ENCODE data around the gene ERICH6. TPM values are rescaled to one million over a fixed set of nuclear protein-coding genes. Genes with fewer than 3 reads are reported as not detected.

Gene ERICH6
- polyA plus RNA-seq, 4 donors: 0.34 to 0.98 (median 0.67) TPM

GRCh38 chr3:150737874-150738679, 34.4 kb upstream of the ERICH6 start:
- DNase-seq (ENCODE audit: low read depth in 4 of 4, low spot score in 3 of 4): no peak

DNA sequence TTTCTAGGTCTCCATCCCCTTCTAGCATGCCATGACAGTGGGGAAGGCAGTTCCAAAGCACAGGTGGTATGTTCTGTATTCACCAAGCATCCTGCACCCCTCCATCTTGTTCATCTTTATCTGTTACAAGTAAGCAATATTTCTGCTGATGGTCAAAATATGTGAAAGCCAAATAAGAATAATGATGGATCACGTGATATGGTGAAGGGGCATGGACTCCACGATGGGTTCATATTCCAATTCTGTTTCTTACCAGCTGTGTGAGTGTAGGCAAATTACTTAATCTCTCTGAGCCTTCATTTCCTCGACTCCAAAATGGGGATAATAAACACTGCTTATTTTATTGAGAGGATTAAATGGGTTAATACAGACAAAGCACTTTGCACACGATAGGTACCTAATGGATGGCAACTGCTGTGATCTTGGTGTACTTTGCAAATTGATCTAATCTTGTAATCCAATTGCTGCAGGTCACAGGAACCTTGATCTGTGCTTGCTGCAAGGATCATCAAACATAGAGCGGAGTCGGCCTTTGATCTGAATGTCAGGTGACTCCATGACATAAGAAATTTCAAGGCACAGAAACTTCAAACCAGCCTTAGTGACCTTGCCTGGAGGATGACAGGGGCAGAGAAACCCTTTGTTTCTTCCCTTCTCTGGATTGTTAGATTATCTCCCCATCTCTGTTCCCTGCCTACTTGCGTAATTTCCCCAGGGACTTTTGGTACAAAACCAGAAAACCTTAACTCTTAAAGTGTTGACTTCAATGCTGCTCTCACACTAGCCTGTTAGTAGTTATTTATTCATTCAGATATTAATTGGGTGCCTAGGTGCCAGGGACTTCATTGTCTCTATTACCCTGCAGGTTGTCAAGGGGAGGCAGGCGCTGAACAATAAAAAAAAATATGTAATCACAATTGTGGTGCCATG, 33.4 kb upstream of the ERICH6 start:
- DNase-seq (ENCODE audit: low read depth in 4 of 4, low spot score in 3 of 4): no peak

DNA sequence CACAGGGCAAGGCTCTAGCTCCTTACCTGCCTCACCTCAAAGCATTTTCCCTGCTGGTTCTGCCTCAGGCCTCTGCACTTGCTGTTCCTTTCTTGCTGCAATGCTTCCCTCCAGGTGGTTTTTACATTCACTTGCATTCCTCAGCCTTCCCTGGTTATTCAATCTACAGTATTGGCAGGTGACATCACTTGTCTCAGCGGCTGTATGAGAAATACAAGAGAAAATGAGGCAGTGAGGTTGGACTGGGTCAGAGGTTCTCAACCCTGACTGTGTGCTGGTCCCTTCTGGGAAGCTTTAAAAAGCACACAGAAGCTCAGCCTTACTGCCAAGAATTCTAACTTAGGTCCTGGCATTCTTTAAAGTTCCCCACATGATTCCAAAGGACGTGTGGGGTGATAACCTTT, 32.6 kb upstream of the ERICH6 start:
- DNase-seq (ENCODE audit: low read depth in 4 of 4, low spot score in 3 of 4): no peak

GRCh38 chr3:150734795-150735119, 31.0 kb upstream of the ERICH6 start:
- DNase-seq (ENCODE audit: low read depth in 4 of 4, low spot score in 3 of 4): no peak

GRCh38 chr3:150733936-150734794, 30.4 kb upstream of the ERICH6 start:
- no peak for DNase-seq (ENCODE audit: low read depth in 4 of 4, low spot score in 3 of 4)

- no peak for DNase-seq (ENCODE audit: low read depth in 4 of 4, low spot score in 3 of 4)
Measured at GRCh38 chr3:150733373-150733935, 29.7 kb upstream of the ERICH6 start.

GRCh38 chr3:150729682-150730360, 26.1 kb upstream of the ERICH6 start:
- no peak for DNase-seq (ENCODE audit: low read depth in 4 of 4, low spot score in 3 of 4)

DNA sequence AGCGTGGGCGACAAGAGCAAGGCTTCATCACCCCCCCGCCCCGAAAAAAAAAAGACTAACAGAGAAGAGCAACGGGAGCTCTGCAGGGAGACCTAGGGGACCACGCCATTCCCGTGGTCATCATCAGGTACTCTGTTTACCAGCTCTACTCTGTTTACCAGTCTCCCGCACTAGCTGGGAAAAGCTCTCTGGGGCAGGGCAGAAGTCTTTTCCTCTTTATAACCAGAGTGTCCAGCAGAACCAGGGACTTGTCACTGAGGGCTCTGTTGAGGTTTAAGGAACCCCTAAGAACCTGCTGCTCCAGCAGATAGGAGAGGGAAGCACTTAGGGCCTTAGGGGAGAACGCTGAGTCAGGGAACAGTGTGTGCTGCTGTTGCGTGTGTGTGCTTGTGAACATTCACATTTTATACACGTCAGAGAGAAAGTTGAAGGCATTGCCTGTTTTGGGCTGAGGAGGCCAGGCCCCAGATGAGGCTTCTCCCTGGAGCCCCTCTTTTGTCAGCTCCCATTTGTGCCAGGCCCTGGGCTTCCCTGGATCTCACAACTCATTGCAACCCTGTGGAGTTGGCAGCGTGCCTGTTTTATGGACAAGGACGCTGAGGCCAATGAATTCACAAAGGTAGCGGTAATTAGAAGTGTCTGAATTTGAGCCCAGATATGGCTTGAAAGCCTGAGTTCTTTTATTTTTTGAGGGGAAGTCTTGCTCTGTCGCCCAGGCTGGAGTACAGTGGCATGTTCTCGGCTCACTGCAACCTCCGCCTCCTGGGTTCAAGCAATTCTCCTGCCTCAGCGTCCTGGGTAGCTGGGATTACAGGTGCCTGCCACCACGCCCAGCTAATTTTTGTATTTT, 24.2 kb upstream of the ERICH6 start:
- no peak for DNase-seq (ENCODE audit: low read depth in 4 of 4, low spot score in 3 of 4)

GRCh38 chr3:150725548-150725947, 21.8 kb upstream of the ERICH6 start:
- no peak for DNase-seq (ENCODE audit: low read depth in 4 of 4, low spot score in 3 of 4)

GRCh38 chr3:150723946-150724345, 20.2 kb upstream of the ERICH6 start:
- DNase-seq (ENCODE audit: low read depth in 4 of 4, low spot score in 3 of 4): no peak

- no peak for DNase-seq (ENCODE audit: low read depth in 4 of 4, low spot score in 3 of 4)
Measured at GRCh38 chr3:150722267-150722666, 18.5 kb upstream of the ERICH6 start.

DNA sequence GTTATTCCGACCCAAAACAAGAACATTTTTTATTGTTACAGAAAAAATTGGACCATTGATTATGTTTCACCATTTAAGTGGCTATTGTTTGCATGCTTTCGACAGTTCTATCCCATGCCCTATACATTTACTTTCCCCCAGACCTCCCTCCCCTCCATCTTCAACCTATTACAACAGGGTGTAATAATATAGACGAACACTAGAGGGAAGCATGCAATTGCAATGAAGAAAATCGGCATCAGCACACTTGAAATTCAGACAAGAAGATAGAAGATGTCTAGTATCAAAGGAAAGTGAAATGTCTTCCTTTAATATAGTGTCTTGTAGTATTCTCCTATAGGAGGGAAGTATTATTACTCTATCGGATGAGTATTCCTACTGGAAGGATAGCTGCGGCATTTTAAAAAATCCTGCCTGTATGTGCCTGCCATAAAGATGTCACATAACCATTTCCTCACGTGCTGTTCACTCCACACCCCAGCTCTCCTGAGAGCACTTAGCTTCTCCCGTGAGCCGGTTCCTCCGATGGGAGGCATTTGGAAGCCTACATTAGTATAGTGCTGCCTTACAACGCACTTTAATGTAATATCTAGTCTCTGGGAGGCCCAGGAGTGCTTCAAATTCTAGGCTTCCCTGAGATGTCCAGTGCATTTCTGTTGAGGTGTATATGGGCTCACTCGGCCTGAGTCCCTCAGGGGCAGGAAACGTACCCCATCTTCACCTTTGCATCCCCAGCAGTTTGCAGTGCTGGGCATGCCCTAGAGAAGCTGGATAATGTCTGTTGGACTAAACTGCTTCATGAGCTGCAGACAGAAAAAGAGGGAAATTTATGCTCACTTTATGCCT, 17.8 kb upstream of the ERICH6 start:
- DNase-seq (ENCODE audit: low read depth in 4 of 4, low spot score in 3 of 4): peak in 2 of 4 donors; percentile 45 to 47

DNA sequence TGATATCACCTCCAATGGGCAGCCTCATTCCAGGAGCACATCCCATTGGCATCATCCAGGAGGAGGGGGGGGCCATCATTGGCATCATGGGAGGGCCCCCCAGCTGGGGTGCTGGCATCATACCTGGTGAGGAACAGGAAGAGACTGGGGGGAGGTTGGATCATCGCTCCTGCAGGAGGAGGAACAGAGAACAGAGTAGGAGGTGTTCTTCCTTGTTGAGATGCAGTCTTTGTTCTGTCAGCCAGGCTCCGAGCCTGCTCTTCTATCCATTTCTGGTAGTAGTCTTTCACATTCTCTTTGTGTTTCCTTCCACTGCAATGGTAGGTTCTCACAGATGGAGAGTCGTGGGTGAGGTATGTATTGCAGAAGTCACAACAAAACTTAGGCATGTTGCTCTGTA, 16.7 kb upstream of the ERICH6 start:
- DNase-seq (ENCODE audit: low read depth in 4 of 4, low spot score in 3 of 4): no peak

- DNase-seq (ENCODE audit: low read depth in 4 of 4, low spot score in 3 of 4): no peak
Measured at GRCh38 chr3:150710097-150710496, 6.4 kb upstream of the ERICH6 start.

- peak in 1 of 4 donors; percentile 32 for DNase-seq (ENCODE audit: low read depth in 4 of 4, low spot score in 3 of 4)
Measured at GRCh38 chr3:150703299-150703755, 393 bp downstream of the ERICH6 start.

DNA sequence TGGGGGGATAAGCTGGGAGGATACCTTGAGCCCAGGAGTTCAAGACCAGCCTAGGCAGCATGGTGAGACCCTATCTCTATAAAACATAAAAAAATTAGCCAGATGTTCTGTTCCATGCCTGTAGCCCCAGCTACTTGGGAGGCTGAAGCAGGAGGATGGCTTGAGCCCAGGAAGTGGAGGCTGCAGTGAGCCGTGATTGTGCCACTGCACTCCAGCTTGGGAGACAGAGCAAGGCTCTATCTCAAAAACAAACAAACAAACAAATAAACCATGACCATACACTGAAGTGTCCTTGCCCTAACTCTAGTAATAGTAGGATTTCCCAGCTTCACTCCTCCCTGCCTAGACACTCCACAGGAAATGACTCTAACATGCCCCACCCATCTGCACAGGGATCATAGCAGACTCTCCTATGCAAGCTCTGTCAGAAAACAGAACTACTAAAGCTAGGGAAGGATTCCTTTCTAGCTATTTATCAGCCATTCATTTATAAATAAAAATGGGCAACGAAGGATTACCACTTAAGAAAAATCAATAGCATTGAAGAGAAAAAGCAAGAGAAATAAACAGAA, 4.6 kb downstream of the ERICH6 start:
- DNase-seq (ENCODE audit: low read depth in 4 of 4, low spot score in 3 of 4): no peak

GRCh38 chr3:150697646-150698045, 6.1 kb downstream of the ERICH6 start:
- no peak for DNase-seq (ENCODE audit: low read depth in 4 of 4, low spot score in 3 of 4)

Measured in right renal pelvis (tissue), 4 donors.